SK-N-SH (cell line): Measurements from ENCODE around the gene RNU5D-1. TPM values are rescaled to one million over a fixed set of nuclear protein-coding genes. Genes with fewer than 3 reads are reported as not detected.

Experiments
- CTCF ChIA-PET: fragments of 300-600, 350-600 bp; formaldehyde crosslinking; extraction: SDS; loops from one replicate; lab custom pipeline; 2021; lab: Yijun Ruan, JAX
- POLR2A ChIA-PET: fragments of 350-600 bp; sonication (Branson Sonifier 250); formaldehyde crosslinking; extraction: SDS; loops from one replicate; lab custom pipeline; 2020; ENCODE audit warnings: antibody characterized with exemption, inconsistent platforms; lab: Yijun Ruan, JAX
- DNase-seq: peaks from one replicate; pipeline ENCODE4 v3.0.0; 2012
- H2AFZ ChIP-seq: fragments of 200-600 bp; sonication (generic); 2 replicates; pipeline ENCODE4 v1.8.1; 2016; ENCODE audit warnings: antibody characterized with exemption, mild to moderate bottlenecking, low read depth
- H3F3A ChIP-seq: fragments of 200-600 bp; sonication (generic); replicated peaks from 2 replicates; pipeline ENCODE3; 2016; ENCODE audit warnings: antibody characterized with exemption, mild to moderate bottlenecking; ENCODE audit not compliant: insufficient read depth
- H3K27ac ChIP-seq, 2 experiments: fragments of 200-500 bp in 1 of 2; fragments of 200-600 bp in 1 of 2; sonication (Bioruptor generic) in 1 of 2; sonication (generic), shearing (Covaris generic) in 1 of 2; 2 replicates each; pipeline versions ENCODE4 v1.5.1 to v1.6.1; 2014 to 2016; ENCODE audit warnings: low read depth in 2 of 2, inconsistent platforms in 1 of 2, low read length in 1 of 2, mild to moderate bottlenecking in 1 of 2, mixed read lengths in 1 of 2
- H3K27me3 ChIP-seq: fragments of 200-600 bp; sonication (generic), shearing (Covaris generic); 2 replicates; pipeline ENCODE4 v1.6.1; 2016; ENCODE audit warnings: mixed run types; ENCODE audit not compliant: insufficient read depth
- H3K36me3 ChIP-seq, 2 experiments: fragments of 200-500 bp in 1 of 2; fragments of 200-600 bp in 1 of 2; sonication (Bioruptor generic) in 1 of 2; sonication (generic) in 1 of 2; replicated peaks in 1 of 2; 2 replicates each; pipeline versions ENCODE3 to v1.5.1; 2014 to 2016; ENCODE audit warnings: low read length in 1 of 2, mild to moderate bottlenecking in 1 of 2; ENCODE audit not compliant: insufficient read depth in 2 of 2, control insufficient read depth in 1 of 2
- H3K4me1 ChIP-seq, 2 experiments: fragments of 200-500 bp in 1 of 2; fragments of 200-600 bp in 1 of 2; sonication (Bioruptor generic) in 1 of 2; sonication (generic), shearing (Covaris generic) in 1 of 2; 2 replicates each; pipeline versions ENCODE4 v1.5.1 to v1.6.1; 2014 to 2016; ENCODE audit warnings: low read depth in 1 of 2, low read length in 1 of 2, mixed run types in 1 of 2; ENCODE audit not compliant: insufficient read depth in 2 of 2, control insufficient read depth in 1 of 2
- H3K4me2 ChIP-seq: fragments of 200-600 bp; sonication (generic), shearing (Covaris generic); 2 replicates; pipeline ENCODE4 v1.6.1; 2017; ENCODE audit warnings: mixed run types
- H3K4me3 ChIP-seq, 2 experiments: fragments of 200-500 bp in 1 of 2; fragments of 200-600 bp in 1 of 2; sonication (Bioruptor generic) in 1 of 2; sonication (generic), shearing (Covaris generic) in 1 of 2; 2 replicates each; pipeline versions ENCODE4 v1.5.1 to v1.8.1; 2014 to 2016; ENCODE audit warnings: low read depth in 2 of 2, inconsistent platforms in 1 of 2, low read length in 1 of 2, mild to moderate bottlenecking in 1 of 2, mixed read lengths in 1 of 2, moderate library complexity in 1 of 2
- H3K79me2 ChIP-seq: fragments of 200-600 bp; sonication (generic); 2 replicates; pipeline ENCODE4 v1.8.1; 2017; ENCODE audit warnings: mild to moderate bottlenecking; ENCODE audit not compliant: insufficient read depth
- H3K9ac ChIP-seq: fragments of 200-600 bp; sonication (generic); 2 replicates; pipeline ENCODE4 v1.6.1; 2017; ENCODE audit warnings: mixed run types
- H3K9me2 ChIP-seq: fragments of 200-600 bp; sonication (generic); 2 replicates; pipeline ENCODE4 v1.6.1; 2017; ENCODE audit warnings: mixed run types
- H3K9me3 ChIP-seq: fragments of 200-600 bp; sonication (generic); 2 replicates; pipeline ENCODE4 v1.6.1; 2017; ENCODE audit warnings: mixed run types, mild to moderate bottlenecking, moderate library complexity
- H4K20me1 ChIP-seq: fragments of 200-600 bp; sonication (generic); 2 replicates; pipeline ENCODE4 v1.6.1; 2017; ENCODE audit warnings: mild to moderate bottlenecking, mixed run types; ENCODE audit not compliant: insufficient read depth
- CHD2 ChIP-seq: fragments of 150-350 bp; IDR thresholded peaks from 2 replicates; pipeline ENCODE4 v1.6.1; 2018; ENCODE audit warnings: low read length; ENCODE audit not compliant: partially characterized antibody
- CTCF ChIP-seq: fragments of 200-600 bp; sonication (generic); IDR thresholded peaks from 2 replicates; pipeline ENCODE4 v1.6.1; 2017; ENCODE audit warnings: antibody characterized with exemption, mild to moderate bottlenecking, moderate library complexity
- ELF1 ChIP-seq: IDR thresholded peaks from 2 replicates; pipeline ENCODE4 v1.4.0; 2012
- EP300 ChIP-seq, 2 experiments: IDR thresholded peaks; 2 replicates each; pipeline versions ENCODE4 v1.4.0 to v1.6.1; 2012; ENCODE audit warnings: borderline replicate concordance in 1 of 2, low read depth in 1 of 2, low read length in 1 of 2
- FOSL2 ChIP-seq: IDR thresholded peaks from 2 replicates; pipeline ENCODE4 v1.4.0; 2012; ENCODE audit warnings: low read depth, mild to moderate bottlenecking, moderate library complexity, borderline replicate concordance
- FOXM1 ChIP-seq: IDR thresholded peaks from 2 replicates; pipeline ENCODE4 v1.4.0; 2012; ENCODE audit warnings: low read depth, mild to moderate bottlenecking
- IRF3 ChIP-seq: fragments of 150-350 bp; IDR thresholded peaks from 2 replicates; pipeline ENCODE4 v1.6.1; 2016; ENCODE audit warnings: mild to moderate bottlenecking, low read depth, low read length
- JUND ChIP-seq: IDR thresholded peaks from 2 replicates; pipeline ENCODE4 v1.4.0; 2012
- MEF2A ChIP-seq: IDR thresholded peaks from 2 replicates; pipeline ENCODE4 v1.4.0; 2012; ENCODE audit warnings: low read depth, borderline replicate concordance
- RAD21 ChIP-seq: IDR thresholded peaks from 2 replicates; pipeline ENCODE4 v1.6.1; 2012; ENCODE audit warnings: mild to moderate bottlenecking, low read length
- RCOR1 ChIP-seq: fragments of 150-350 bp; IDR thresholded peaks from 2 replicates; pipeline ENCODE4 v1.6.1; 2017; ENCODE audit warnings: antibody characterized with exemption, low read length
- RFX5 ChIP-seq: IDR thresholded peaks from 2 replicates; pipeline ENCODE4 v1.6.1; 2012; ENCODE audit warnings: mild to moderate bottlenecking, improper control_type of control experiment, low read length
- RXRA ChIP-seq: IDR thresholded peaks from 2 replicates; pipeline ENCODE4 v1.4.0; 2012; ENCODE audit warnings: low read depth, mild to moderate bottlenecking, borderline replicate concordance
- SIN3A ChIP-seq: IDR thresholded peaks from 2 replicates; pipeline ENCODE4 v1.6.1; 2012; ENCODE audit warnings: low read depth, mild to moderate bottlenecking, low read length, moderate library complexity, borderline replicate concordance
- SMC3 ChIP-seq: IDR thresholded peaks from 2 replicates; pipeline ENCODE4 v1.6.1; 2012; ENCODE audit warnings: low read depth, low read length, improper control_type of control experiment
- TAF1 ChIP-seq: IDR thresholded peaks from 2 replicates; pipeline ENCODE4 v1.6.1; 2012; ENCODE audit warnings: low read depth, mild to moderate bottlenecking, low read length, moderate library complexity, borderline replicate concordance
- TCF12 ChIP-seq: IDR thresholded peaks from 2 replicates; pipeline ENCODE4 v1.4.0; 2012
- USF1 ChIP-seq: IDR thresholded peaks from 2 replicates; pipeline ENCODE4 v1.4.0; 2012; ENCODE audit warnings: low read depth, borderline replicate concordance
- YY1 ChIP-seq: IDR thresholded peaks from 2 replicates; pipeline ENCODE4 v1.4.0; 2012; ENCODE audit warnings: low read depth, mild to moderate bottlenecking
- ZBTB33 ChIP-seq: IDR thresholded peaks from 2 replicates; pipeline ENCODE4 v1.4.0; 2012; ENCODE audit warnings: low read depth, borderline replicate concordance
- WGBS: methylation state at CpG from one replicate; pipeline ENCODE4 v1.1.6; 2017; ENCODE audit warnings: low lambda C conversion rate; 5-methylcytosine and 5-hydroxymethylcytosine counted together
- polyA plus RNA-seq, 3 experiments: library from polyadenylated mRNA; depleted of rRNA; stranded (reverse); fragments of >200 nt; gene quantifications; 2 replicates each; pipeline ENCODE4 v1.2.3, GENCODE V29; 2012

RNU5D-1 gene
- polyA plus RNA-seq, 1 of the 3 experiments (the other 2 are of a cell fraction), result not detected

GRCh38 chr1:44693159-44693558, 37.8 kb downstream of the RNU5D-1 start:
- H3K9me2 ChIP-seq, result no peaks in the 10 kb centered on the region
- H3K4me3 ChIP-seq, result no peak overlapping the region
- no peak for TF ChIP-seq RXRA
- TF ChIP-seq ELF1, result no peak
- no peak for TF ChIP-seq RCOR1
- no peak for TF ChIP-seq TAF1
- TF ChIP-seq ZBTB33, result no peak
- TF ChIP-seq EP300 (IDR thresholded peaks at IDR 0.05; ENCODE audit: borderline replicate concordance in 1 of 2, low read depth in 1 of 2, low read length in 1 of 2), result no peak
- TF ChIP-seq TCF12, result no peak
- no peak for TF ChIP-seq CHD2
- TF ChIP-seq USF1, result no peak
- no peak for TF ChIP-seq RAD21
- TF ChIP-seq FOXM1, result no peak
- TF ChIP-seq RFX5, result no peak
- no peak for TF ChIP-seq MEF2A
- TF ChIP-seq FOSL2, result no peak
- no peak for TF ChIP-seq SMC3
- no peak for TF ChIP-seq CTCF
- TF ChIP-seq SIN3A, result no peak
- no peak for TF ChIP-seq IRF3
- no peak for TF ChIP-seq JUND
- TF ChIP-seq YY1, result no peak
- no peak overlapping the region for H2AFZ ChIP-seq
- no peaks in the 10 kb centered on the region for H3K4me1 ChIP-seq
- no peak overlapping the region for H3K9ac ChIP-seq
- H3K27ac ChIP-seq, result no peak overlapping the region
- no peaks in the 10 kb centered on the region for H3F3A ChIP-seq
- H3K79me2 ChIP-seq, result no peaks in the 10 kb centered on the region
- DNase-seq, result no peak
- no peaks in the 10 kb centered on the region for H3K9me3 ChIP-seq
- no peaks in the 10 kb centered on the region for H3K27me3 ChIP-seq
- no peaks in the 10 kb centered on the region for H4K20me1 ChIP-seq
- ChIA-PET POLR2A (no interaction called here), CTCF (interaction anchor here (1.5 to 2.8 kb wide), 3 partner anchors 17 to 38 kb away, joined by 3 to 8 read pairs (median 5); partner anchors contain the start of gene RNU5D-1)
- WGBS, result 45% methylated on average over 2 of the region's 2 CpGs
- H3K36me3 ChIP-seq, result no peaks in the 10 kb centered on the region
- H3K4me2 ChIP-seq, result no peak overlapping the region
